NCI-H526 treated with DMSO at 0.1 percent for 48 hours (cell line): ENCODE data around the gene ZBTB42.
A peak's percentile ranks its signal among the peaks of the same experiment; 100 is the strongest.

Source experiments
- DNase-seq: peaks from one replicate; lab custom pipeline; 2025; lab: John Stamatoyannopoulos, UW

Gene ZBTB42

GRCh38 chr14:104795781-104796686, 4.9 kb upstream of the ZBTB42 start:
- DNase-seq = no peak

- no peak for DNase-seq
Observed at GRCh38 chr14:104796687-104797081, 4.2 kb upstream of the ZBTB42 start.

DNA sequence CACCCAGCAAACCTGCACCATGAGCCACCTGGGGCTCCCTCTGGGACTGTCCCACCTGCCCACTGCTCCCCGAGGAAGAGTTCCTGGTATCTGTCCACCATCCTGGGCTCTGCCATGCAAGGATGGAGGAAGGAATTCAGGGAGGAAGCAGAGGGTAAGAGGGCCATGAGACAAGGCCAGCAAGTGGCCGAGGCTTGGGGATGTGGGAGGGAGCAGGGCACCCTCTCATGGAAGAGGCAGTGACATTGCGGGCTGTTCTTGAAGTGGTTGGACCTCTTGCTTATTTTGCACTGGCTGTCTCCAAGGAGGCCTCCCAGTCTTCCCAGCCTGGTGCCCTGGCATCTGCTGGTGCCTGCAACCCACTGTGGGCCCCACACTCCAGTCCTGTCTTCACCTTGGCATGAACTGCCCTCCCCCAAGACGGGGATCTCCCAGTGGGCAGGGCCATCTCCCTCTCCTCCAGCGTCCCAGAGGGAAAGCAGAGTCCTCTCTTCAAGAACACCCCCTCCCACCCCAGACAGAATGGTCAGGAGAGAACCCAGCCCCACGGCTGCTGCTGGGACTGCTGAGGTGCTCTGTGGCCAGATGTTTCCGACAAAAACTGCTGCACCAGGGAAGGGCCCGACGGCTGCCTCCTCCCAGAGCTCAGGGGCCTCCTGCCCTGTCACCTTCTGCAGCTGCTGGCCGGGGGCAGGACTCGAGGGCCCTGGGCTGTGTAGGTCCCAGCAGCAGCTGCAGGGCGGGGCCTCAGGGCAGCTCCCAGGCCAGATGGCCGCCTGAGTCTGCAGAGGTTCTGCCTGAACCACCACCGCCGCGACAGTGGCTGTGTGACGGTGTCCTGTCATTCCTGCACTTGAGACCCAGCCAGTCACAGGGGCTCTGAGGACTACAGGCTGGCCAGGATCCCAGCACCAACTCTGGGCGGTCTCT, 3.5 kb upstream of the ZBTB42 start:
- no peak for DNase-seq

- no peak for DNase-seq
Observed at GRCh38 chr14:104798300-104799243, 2.3 kb upstream of the ZBTB42 start.

- no peak for DNase-seq
Observed at GRCh38 chr14:104799244-104800014, 1.5 kb upstream of the ZBTB42 start.

GRCh38 chr14:104800015-104800770, 708 bp upstream of the ZBTB42 start:
- DNase-seq = peak; percentile 6

DNA sequence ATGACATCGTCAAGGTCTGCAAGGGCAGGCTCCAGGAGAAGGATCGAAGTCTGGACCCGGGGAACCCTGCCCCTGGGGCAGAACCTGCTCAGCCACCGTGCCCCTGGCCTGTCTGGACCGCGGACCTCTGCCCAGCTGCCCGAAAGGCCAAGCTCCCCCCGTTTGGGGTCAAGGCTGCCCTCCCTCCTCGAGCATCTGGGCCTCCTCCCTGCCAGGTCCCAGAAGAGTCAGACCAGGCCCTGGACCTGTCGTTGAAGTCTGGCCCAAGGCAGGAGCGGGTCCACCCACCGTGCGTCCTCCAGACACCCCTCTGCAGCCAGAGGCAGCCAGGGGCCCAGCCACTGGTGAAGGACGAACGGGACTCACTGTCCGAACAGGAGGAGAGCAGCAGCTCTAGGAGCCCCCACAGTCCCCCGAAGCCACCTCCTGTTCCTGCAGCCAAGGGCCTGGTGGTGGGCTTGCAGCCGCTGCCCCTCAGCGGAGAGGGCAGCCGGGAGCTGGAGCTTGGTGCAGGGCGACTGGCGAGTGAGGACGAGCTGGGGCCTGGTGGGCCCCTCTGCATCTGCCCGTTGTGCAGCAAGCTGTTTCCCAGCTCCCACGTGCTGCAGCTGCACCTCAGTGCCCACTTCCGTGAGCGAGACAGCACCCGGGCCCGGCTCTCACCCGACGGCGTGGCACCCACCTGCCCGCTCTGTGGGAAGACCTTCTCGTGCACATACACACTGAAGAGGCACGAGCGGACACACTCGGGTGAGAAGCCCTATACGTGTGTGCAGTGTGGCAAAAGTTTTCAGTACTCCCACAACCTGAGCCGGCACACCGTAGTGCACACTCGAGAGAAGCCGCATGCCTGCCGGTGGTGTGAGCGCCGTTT, 856 bp downstream of the ZBTB42 start:
- peak; percentile 3 for DNase-seq

DNA sequence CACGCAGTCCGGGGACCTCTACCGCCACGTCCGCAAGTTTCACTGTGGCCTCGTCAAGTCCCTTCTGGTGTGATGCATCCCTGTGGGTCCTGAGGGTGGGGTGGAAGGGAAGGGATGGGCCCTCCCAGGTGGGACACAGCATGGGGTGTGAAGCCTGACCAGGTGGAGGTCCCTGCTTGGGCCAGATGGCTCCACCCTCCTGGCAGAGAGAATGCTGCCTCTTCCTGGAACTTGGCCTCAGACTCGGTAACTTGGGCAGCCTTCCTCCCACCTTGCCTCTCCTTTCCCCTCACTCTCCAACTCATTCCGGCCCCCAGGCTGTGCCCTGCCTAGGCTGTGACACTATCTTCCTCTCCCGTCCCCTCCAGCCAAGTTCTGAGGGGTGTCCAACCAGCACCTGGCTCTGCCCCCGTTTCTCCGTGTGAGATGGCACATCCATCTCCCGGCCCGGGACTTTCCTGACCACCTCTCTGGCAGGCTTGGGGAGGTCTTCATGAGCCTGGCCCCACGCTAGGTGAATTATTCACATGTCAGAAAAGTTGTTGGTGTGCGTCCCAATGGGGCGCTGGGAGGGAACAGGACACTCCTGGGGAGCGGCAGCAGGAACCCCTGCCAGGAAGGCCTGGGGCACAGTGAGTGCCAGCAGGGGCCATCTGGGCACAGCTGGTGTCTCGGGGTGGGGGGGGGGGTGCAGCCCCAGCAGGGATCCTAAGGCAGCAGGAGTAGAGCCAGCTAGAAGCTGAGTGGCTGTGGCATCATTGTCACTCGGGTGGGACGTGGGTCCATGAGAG, 1.7 kb downstream of the ZBTB42 start:
- no peak for DNase-seq

- DNase-seq = peak; percentile 44
Observed at GRCh38 chr14:104803280-104803911, 2.5 kb downstream of the ZBTB42 start.

DNA sequence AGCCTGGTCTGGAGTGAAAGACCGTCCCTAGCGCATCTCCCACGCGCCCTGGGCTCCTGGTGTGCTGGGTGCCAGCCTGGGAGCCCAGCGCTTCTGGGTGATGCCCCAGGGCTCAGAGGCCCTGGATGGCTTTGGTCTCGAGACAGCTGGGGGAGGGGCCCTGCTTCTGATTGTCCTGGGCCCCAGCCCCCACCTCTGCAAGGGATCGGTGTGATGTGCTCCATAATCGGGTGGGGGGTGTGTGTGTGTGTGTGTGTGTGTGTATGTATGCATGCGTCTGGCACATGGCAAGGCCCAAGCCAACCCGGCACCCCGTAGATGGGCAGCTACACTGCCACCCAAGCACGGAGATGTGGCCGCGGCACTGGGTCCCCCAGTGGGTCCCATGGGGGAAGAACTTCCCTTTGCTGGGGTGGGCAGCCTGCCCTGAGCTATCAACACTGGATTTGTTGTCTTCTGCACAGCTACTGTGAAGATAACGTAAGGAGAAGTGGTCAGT, 3.1 kb downstream of the ZBTB42 start:
- no peak for DNase-seq

- DNase-seq = no peak
Observed at GRCh38 chr14:104804481-104805325, 3.8 kb downstream of the ZBTB42 start.

DNA sequence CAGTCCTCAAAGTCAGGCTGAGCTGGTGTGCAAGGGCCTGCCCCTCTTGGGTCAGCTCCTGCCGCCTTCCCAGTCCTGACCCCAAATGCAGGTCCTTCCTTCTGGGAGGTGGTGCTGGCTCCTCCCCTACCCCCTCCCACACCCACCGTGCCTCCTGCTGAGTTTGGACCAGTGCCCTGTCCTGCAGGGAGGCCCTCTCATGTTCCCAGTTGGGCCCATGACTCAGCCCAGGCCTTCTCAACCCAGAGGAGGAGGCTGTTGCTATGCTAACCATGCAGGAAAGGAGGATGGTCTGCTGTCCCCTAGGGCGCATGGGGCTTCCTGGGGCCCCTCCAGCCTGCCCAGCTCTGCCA, 4.4 kb downstream of the ZBTB42 start:
- no peak for DNase-seq

DNA sequence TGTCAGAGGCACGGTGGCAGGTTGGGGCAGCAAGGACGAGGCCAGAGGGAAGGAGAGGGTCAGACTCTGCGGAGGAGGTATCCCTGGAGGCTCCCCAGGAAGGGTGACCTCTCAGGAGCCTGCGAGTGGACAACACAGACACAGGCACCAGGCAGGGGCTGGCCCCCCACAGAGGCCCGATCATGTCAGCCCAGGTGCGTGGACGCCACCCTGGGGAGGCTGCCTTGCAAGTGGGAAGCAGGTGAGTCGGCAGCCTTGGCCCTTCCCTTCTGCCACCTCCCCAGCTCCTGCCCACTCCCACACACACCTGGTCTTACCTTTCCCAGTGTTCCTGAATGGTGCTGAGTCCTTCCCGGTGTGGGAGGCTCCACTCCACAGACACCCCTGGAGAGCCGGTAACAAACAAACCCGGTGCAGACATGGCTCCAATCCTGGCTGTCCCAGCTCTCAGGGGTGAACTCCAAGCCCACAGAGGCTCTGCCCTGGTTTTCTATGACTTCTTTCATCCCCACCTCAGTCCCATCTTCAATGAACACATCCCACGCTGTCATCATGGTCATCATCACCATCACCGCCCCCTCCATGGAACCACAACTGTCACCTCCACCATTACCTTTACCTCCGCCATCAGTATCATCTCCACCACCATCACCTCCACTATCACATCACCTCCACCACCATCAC, 5.2 kb downstream of the ZBTB42 start:
- no peak for DNase-seq

- DNase-seq = no peak
Observed at GRCh38 chr14:104806625-104807465, 5.9 kb downstream of the ZBTB42 start.

GRCh38 chr14:104808456-104808855, 7.6 kb downstream of the ZBTB42 start:
- DNase-seq = no peak
